Heart left ventricle (tissue), 13 donors: ENCODE data around the gene OSM.

Experiments
- POLR2A ChIP-seq, 2 donors: fragments of 450-650 bp; IDR thresholded peaks; one replicate each; pipeline ENCODE4 v1.6.1; 2017; ENCODE audit warnings: antibody characterized with exemption in 2 of 2, mild to moderate bottlenecking in 2 of 2, moderate library complexity in 2 of 2
- TF ChIP-seq, protein P1 (sequence below), 12 donors: fragments of 200-600 bp; sonication (generic) in 4 of 12; IDR thresholded peaks; one replicate each; pipeline versions ENCODE4 v1.5.0 to v1.8.0; 2018 to 2022; ENCODE audit warnings: antibody characterized with exemption in 12 of 12, mild to moderate bottlenecking in 5 of 12
- donor health status: ischemic (EF 13 %, LVEDD 7.1; RV severe dilation, severe dysfunction).
- donor health status: DM: no; HTN: yes; CAD: no.
- donor health status: DM: no; HTN: no; CAD: no.
- donor health status: ischemic (EF 25% LVEDD 6.9; RV normal size, moderate dysfunction).
- donor health status: ischemic (EF 25% LVEDD 5.7; RV mildly dilated, moderate dysfunction).
- donor health status: ischemic (EF 35%, LVEDD 5.7; RV mildly dilated, moderate dysfunction).
- donor health status: nonischemic (EF 11% LVEDD 7.7; RV severe dilation, severe dysfunction).
- donor health status: DM: yes; HTN: yes; CAD: no.
- donor health status: PGD.
- donor health status: ischemic (EF 29% LVEDD 5.4; RV normal size, mild dysfunction).
- donor health status: nonischemic (EF 23%, LVEDD 6.1; RV moderate dilation, normal function).

DNA sequence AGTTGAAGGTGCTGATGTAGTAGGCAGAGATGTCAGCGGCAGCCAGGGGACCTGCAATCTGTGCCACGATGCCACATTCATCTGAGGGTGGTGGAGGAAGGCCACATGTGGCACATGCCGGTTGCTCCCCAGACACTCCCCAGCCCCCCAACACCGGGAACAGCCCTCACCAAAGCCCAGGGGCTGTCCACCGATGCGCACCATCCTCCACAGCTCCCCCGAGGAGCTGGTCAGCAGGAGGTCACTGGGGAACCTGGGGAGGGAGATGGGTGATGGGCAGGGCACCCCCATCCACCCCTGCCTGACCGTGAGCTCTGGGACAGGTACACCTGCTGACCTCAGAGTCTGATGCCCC, 19.2 kb upstream of the OSM start:
- TF ChIP-seq, protein P1, sequence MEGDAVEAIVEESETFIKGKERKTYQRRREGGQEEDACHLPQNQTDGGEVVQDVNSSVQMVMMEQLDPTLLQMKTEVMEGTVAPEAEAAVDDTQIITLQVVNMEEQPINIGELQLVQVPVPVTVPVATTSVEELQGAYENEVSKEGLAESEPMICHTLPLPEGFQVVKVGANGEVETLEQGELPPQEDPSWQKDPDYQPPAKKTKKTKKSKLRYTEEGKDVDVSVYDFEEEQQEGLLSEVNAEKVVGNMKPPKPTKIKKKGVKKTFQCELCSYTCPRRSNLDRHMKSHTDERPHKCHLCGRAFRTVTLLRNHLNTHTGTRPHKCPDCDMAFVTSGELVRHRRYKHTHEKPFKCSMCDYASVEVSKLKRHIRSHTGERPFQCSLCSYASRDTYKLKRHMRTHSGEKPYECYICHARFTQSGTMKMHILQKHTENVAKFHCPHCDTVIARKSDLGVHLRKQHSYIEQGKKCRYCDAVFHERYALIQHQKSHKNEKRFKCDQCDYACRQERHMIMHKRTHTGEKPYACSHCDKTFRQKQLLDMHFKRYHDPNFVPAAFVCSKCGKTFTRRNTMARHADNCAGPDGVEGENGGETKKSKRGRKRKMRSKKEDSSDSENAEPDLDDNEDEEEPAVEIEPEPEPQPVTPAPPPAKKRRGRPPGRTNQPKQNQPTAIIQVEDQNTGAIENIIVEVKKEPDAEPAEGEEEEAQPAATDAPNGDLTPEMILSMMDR (IDR thresholded peaks at IDR 0.05): no peak
- no peak for TF ChIP-seq POLR2A (IDR thresholded peaks at IDR 0.05)
